ENCODE data around the gene INA. TPM values are rescaled to one million over a fixed set of nuclear protein-coding genes. Genes with fewer than 3 reads are reported as not detected.

The INA gene
- total RNA-seq, 1 experiment from 2014 or later = 14.0 TPM

DNA sequence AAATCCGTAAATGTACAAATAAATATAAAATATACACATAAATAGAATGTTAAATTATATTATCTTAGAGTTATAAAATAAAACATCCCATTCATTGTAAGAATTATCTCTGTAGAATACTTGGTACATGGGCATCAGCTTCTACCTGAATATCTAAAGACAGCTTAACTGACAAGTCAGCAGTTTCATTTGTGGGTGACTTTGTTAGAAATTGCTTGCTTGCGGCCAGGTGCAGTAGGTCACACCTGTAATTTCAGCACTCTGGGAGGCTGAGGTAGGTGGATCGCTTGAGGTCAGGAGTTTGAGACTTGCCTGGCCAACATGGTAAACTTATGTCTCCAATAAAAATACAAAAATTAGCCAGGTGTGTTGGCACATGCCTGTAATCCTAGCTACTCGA lies 59.4 kb downstream of the INA start:
- Mint-ChIP-seq H3K9me3 (no peaks in the 10 kb centered on the region), H3K4me1 (no peaks in the 10 kb centered on the region), H3K27ac (no peak overlapping the region), H3K36me3 (ENCODE audit: insufficient read depth in 1 of 3, low read depth in 3 of 3) (peaks cover 25 to 62% (median 49%) of the 10 kb centered on the region in 3 experiments; a peak in 6 of 7 replicates), H3K4me3 (no peak overlapping the region), H3K27me3 (ENCODE audit: low read depth) (no peaks in the 10 kb centered on the region)
- WGBS (ENCODE audit: extremely low coverage, insufficient read length, low lambda C conversion rate) = no CpG with 5 or more reads among the region's 4 CpGs
- no peak overlapping the region for H3K18ac ChIP-seq (ENCODE audit: insufficient read length, low read depth, low read length)
- TF ChIP-seq, protein P1, sequence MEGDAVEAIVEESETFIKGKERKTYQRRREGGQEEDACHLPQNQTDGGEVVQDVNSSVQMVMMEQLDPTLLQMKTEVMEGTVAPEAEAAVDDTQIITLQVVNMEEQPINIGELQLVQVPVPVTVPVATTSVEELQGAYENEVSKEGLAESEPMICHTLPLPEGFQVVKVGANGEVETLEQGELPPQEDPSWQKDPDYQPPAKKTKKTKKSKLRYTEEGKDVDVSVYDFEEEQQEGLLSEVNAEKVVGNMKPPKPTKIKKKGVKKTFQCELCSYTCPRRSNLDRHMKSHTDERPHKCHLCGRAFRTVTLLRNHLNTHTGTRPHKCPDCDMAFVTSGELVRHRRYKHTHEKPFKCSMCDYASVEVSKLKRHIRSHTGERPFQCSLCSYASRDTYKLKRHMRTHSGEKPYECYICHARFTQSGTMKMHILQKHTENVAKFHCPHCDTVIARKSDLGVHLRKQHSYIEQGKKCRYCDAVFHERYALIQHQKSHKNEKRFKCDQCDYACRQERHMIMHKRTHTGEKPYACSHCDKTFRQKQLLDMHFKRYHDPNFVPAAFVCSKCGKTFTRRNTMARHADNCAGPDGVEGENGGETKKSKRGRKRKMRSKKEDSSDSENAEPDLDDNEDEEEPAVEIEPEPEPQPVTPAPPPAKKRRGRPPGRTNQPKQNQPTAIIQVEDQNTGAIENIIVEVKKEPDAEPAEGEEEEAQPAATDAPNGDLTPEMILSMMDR (conservative IDR thresholded peaks at IDR 0.05) = no peak
- no peak overlapping the region for H3K23ac ChIP-seq (ENCODE audit: insufficient read length, low read depth, low read length)
- H3K79me1 ChIP-seq (ENCODE audit: insufficient read depth, low read depth, low read length, poor library complexity, severe bottlenecking) = no peaks in the 10 kb centered on the region
- no peak overlapping the region for H2BK12ac ChIP-seq (ENCODE audit: insufficient read length, low read depth, low read length)
- H3K56ac ChIP-seq (ENCODE audit: insufficient read length, low read depth, low read length) = no peak overlapping the region
- no peaks in the 10 kb centered on the region for H3K27me3 ChIP-seq (ENCODE audit: insufficient read depth, low read length)
- no peak overlapping the region for H2BK20ac ChIP-seq (ENCODE audit: low read depth, low read length, poor library complexity, severe bottlenecking)
- no peaks in the 10 kb centered on the region for H3K4me1 ChIP-seq (ENCODE audit: insufficient read depth, low read length)
- no peak overlapping the region for H4K5ac ChIP-seq (ENCODE audit: insufficient read length, low read depth, low read length)
- no peak overlapping the region for H2BK15ac ChIP-seq (ENCODE audit: low read depth, low read length)
- H3K79me2 ChIP-seq (ENCODE audit: insufficient read depth, low read length) = no peaks in the 10 kb centered on the region
- H2BK120ac ChIP-seq (ENCODE audit: low read depth, low read length, poor library complexity, severe bottlenecking) = no peak overlapping the region
- no peak overlapping the region for H4K8ac ChIP-seq (replicated peaks; ENCODE audit: insufficient read length, low read depth, low read length)
- H3K9ac ChIP-seq (ENCODE audit: extremely low read depth, insufficient read length, low read length) = no peak overlapping the region
- H3T11ph ChIP-seq (ENCODE audit: low read length) = no peak overlapping the region
- H4K91ac ChIP-seq (ENCODE audit: insufficient read length, low read depth, low read length) = no peak overlapping the region
- H3K23me2 ChIP-seq (ENCODE audit: insufficient read length, low read depth, low read length, poor library complexity, severe bottlenecking) = no peaks in the 10 kb centered on the region
- no peak overlapping the region for H2AK5ac ChIP-seq (ENCODE audit: insufficient read length, low read length)
- H4K20me1 ChIP-seq (ENCODE audit: control insufficient read depth, insufficient read depth, insufficient read length) = no peaks in the 10 kb centered on the region
- H3K4me2 ChIP-seq (ENCODE audit: insufficient read depth, insufficient read length, low read length) = no peak overlapping the region
- no peak overlapping the region for H2BK5ac ChIP-seq (ENCODE audit: insufficient read length, low read length)
- H3K4ac ChIP-seq (ENCODE audit: low read depth, low read length) = no peak overlapping the region
- no peak overlapping the region for H3K27ac ChIP-seq (ENCODE audit: insufficient read length, low read depth, low read length)
- no peak overlapping the region for H2AFZ ChIP-seq (ENCODE audit: low read length)
- H3K14ac ChIP-seq (ENCODE audit: insufficient read depth, low read length) = no peak overlapping the region
- no peak for DNase-seq
- no peaks in the 10 kb centered on the region for H3K9me3 ChIP-seq (ENCODE audit: control insufficient read depth, low read depth, low read length)

Other genes starting within 250 kb of the INA start
- gene NT5C2, start 83.9 kb upstream of the INA start, total RNA-seq (2021) = 64.4 and 69.6 TPM in 2 replicates
- gene RPEL1, start 31.3 kb upstream of the INA start, total RNA-seq (2021) = 0.13 TPM in 1 of 2 replicates, not detected in the other
- gene PCGF6, start 74.0 kb downstream of the INA start, total RNA-seq (2021) = 23.5 and 24.4 TPM in 2 replicates
- 8.3 and 8.5 TPM in 2 replicates for gene TAF5, start 90.8 kb downstream of the INA start, total RNA-seq (2021)
- gene ATP5MK, start 119.3 kb downstream of the INA start, total RNA-seq (2021) = 335 and 338 TPM in 2 replicates
- gene PDCD11, start 119.5 kb downstream of the INA start, total RNA-seq (2021) = 86.3 and 99.5 TPM in 2 replicates
- gene CALHM2, start 175.2 kb downstream of the INA start, total RNA-seq (2021) = not detected in 2 replicates
- 0.07 and 0.13 TPM in 2 replicates for gene CALHM1, start 181.8 kb downstream of the INA start, total RNA-seq (2021)
- gene CALHM3, start 202.1 kb downstream of the INA start, total RNA-seq (2021) = not detected in 2 replicates
- 0.92 and 1.2 TPM in 2 replicates for gene NEURL1, start 216.6 kb downstream of the INA start, total RNA-seq (2021)